A673 (cell line): Measurements from ENCODE around the gene PRDM16.

Experiments used
- CTCF ChIP-seq: fragments of 300-800, 200-600 bp; sonication (generic); conservative IDR thresholded peaks from 2 replicates; pipeline ENCODE4 v1.5.1; 2017; ENCODE audit warnings: low read depth, mild to moderate bottlenecking, antibody characterized with exemption, low read length, moderate library complexity, mixed read lengths
- EZH2 ChIP-seq: fragments of 200-600 bp; sonication (generic); IDR thresholded peaks from 2 replicates; pipeline ENCODE4 v1.6.1; 2017; ENCODE audit warnings: borderline replicate concordance, low read depth, mild to moderate bottlenecking, mixed read lengths, antibody characterized with exemption, low read length; ENCODE audit not compliant: poor library complexity, severe bottlenecking

DNA sequence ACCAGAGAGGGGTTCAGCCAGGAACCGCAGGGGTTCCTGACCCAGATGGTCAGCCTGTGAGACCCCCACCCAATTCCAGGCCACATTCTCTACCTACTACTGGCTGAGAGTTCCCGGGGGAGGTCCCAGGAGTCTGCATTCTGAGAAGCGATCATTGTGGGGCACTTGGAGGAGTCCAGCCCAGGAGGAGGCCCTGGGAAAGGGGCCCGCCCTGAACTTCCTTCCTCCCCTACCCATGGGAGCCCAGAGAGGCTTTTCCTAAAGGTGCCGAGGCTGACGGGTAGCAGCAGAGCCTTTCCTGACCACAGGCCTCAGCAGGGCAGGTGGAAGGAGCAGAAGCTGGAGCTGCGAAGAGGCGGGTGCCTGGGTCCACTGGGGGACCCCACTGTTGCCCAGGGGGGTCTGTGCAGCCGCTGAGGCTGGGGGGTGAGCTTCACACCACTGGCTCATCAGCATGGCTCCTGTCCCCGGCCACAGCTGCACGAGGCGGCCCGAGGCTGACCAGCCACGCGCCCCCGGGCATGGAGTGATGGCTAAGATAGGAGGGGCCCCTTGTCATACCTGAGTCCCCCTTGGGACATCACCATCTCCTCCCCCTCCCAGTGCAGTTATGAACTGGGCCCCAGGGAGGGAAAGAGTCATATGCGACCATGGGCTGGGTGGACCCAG lies 127.7 kb downstream of the PRDM16 start:
- TF ChIP-seq CTCF (no peak), EZH2 (no peak)
